Measurements from ENCODE around the gene SLC38A1. TPM values are rescaled to one million over a fixed set of nuclear protein-coding genes. Genes with fewer than 3 reads are reported as not detected.

The SLC38A1 gene
- total RNA-seq, 1 donor from 2014 or later = 181 TPM

DNA sequence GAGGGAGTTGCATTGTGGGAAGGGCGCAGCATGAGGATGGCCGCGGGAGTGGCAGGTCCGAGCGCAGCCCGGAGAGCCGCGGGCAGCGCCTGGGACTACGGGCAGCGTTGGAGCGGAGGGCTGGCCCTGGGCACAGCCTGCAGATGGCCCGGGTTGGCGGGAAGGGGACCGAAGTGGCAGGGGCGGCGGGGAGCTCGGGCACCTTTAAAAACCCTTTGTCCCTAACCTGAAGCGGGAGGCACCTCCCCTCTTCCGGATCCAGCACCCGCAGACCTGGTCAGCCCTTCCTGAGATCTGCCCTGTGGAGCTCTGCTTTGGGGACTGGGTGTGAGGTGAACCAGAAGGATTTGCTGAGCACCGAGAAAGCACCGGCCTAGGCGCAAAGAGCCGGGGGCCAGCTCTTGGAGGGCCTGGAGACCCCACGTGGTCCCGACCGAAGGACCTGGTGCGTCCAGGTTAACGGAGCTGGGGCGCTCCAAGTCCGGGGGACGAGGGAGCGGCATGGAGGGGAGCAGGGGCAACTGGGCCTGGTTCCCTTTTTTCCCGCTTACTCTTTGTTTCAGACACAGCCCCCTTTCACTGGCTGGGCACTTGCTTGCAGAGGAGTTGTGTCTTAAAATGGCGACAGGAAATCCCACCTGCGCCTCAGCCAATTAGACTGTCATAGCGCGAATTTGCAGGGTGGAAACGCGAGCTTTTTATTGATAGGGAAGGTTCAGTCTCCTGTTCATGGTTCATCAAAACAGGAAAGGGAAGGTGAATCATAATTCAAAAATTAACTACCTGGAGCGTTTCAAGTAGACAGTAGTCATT lies 792 bp upstream of the SLC38A1 start:
- no peak overlapping the region for H3K4me3 Mint-ChIP-seq

DNA sequence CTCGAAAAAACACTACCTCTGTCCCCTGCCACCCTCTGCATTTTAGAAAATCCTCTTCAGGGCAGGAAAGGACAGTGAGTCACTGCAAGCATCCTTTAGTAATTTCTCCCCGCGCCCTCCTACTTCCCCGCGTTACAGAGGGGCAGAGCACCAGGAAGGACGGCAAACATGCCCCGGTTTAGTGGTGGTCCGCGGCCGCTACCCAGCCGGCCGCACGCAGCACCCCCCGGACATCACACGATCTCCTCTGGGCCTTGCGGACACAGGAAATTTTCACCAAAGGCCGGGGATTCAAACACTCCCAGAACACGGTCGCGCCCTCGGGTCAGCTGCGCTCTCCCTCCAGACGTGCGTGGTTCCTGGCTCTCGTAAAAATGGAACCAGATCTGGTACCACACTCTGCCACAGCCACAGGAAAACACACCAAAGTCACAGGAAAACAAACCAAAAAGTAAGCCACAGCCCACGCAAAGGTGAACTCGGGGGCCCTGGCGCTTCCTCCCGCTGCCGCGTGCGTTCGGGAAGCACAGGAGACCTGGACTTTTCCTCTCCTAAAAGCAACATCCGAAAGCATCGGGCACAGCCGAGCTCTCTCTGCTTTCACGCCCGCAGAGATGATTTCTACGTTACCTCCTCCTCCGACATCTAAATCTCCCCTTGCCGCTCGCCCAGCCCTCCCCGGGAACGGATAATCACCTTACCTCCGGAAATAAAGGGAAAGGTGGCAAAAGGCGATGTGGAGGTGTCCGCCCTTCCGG lies 839 bp downstream of the SLC38A1 start:
- peaks cover 13% of the 10 kb centered on the region for H3K36me3 Mint-ChIP-seq (ENCODE audit: low read depth)
- H3K9me3 Mint-ChIP-seq = no peaks in the 10 kb centered on the region
- intact Hi-C loops (cut with micrococcal nuclease) = loop anchor here (1.0 to 5.0 kb wide), 11 partner anchors 52 to 1489 kb away; partner anchors contain the start of genes RAPGEF3, SCAF11 and SLC38A2

More for the DNA sequence above, 792 bp upstream of the SLC38A1 start:
- DNase-seq = peak; percentile 87
- no peaks in the 10 kb centered on the region for H3K27me3 Mint-ChIP-seq
- peaks cover 18% of the 10 kb centered on the region for H3K4me1 Mint-ChIP-seq
- no peaks in the 10 kb centered on the region for H3K9me3 Mint-ChIP-seq
- H3K36me3 Mint-ChIP-seq (ENCODE audit: low read depth) = peaks cover 6% of the 10 kb centered on the region
- H3K27ac Mint-ChIP-seq = no peak overlapping the region
- intact Hi-C loops (cut with micrococcal nuclease) = loop anchor here (2.0 to 5.0 kb wide), 6 partner anchors 189 to 1488 kb away; partner anchors contain the start of gene RAPGEF3

DNA sequence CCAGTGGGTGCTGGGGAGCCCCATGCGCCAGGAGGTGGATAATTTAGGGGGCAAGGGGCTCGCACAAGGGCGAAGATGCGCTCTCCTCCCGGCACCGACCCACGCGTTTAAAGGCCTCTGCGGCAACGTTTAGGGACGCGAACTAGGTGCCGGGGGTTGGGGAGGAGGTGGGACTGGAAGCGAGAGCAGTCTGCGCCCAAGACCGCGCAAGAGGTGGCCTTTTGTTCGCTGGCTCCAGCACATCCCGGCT lies 1.3 kb downstream of the SLC38A1 start:
- peak; percentile 84 for DNase-seq
- peaks cover 32% of the 10 kb centered on the region for H3K4me1 Mint-ChIP-seq
- H3K9me3 Mint-ChIP-seq = no peaks in the 10 kb centered on the region
- no peaks in the 10 kb centered on the region for H3K27me3 Mint-ChIP-seq
- H3K36me3 Mint-ChIP-seq (ENCODE audit: low read depth) = peaks cover 14% of the 10 kb centered on the region
- intact Hi-C loops (cut with micrococcal nuclease) = loop anchor here (1.0 to 5.0 kb wide), 9 partner anchors 51 to 1490 kb away; partner anchors contain the start of genes RAPGEF3, SCAF11 and SLC38A2
- H3K27ac Mint-ChIP-seq = no peak overlapping the region
- no peak overlapping the region for H3K4me3 Mint-ChIP-seq

More for the DNA sequence above, 839 bp downstream of the SLC38A1 start:
- Mint-ChIP-seq H3K27me3 (no peaks in the 10 kb centered on the region), H3K4me3 (no peak overlapping the region), H3K27ac (no peak overlapping the region), H3K4me1 (peaks cover 28% of the 10 kb centered on the region)
- DNase-seq = peak; percentile 81

DNA sequence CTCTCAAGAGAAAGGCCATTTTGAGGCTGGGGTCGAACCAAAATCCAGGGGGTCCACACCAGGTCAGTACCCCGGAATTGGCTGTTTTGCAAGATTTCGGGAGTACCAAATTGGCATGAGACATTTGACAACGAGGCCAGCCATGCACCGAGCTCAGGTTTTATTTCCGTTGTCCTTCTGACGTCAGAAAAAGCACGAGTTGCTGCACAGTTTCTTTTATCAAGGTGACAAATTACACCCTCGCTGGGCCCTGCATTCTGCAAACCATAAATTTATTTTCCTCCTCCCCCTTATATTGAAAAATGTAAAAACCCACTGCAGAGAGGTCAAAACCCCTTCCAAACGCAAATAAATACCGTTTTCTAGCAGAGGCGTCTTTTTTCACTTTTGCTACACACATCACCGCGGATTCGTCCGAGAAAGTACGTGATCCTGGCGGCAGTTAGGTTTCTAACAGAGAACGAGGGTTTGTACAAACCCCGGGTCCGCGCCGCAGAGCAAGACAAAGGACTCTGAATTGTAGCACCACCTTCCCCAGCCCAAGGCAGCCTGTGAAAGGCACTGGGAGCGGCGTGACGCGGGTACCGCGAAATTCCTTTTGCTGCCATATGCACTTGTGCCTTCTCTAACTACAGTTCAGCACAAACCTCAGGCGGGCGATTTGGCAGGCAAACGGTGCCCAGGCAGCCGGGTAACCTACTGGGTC lies 1.8 kb downstream of the SLC38A1 start:
- Mint-ChIP-seq H3K4me3 (no peak overlapping the region), H3K9me3 (no peaks in the 10 kb centered on the region), H3K4me1 (peaks cover 33% of the 10 kb centered on the region), H3K27me3 (no peaks in the 10 kb centered on the region), H3K36me3 (ENCODE audit: low read depth) (peaks cover 13% of the 10 kb centered on the region), H3K27ac (no peak overlapping the region)
- DNase-seq = peak; percentile 89
- intact Hi-C loops (cut with micrococcal nuclease) = loop anchor here (1.0 to 5.0 kb wide), 9 partner anchors 51 to 1490 kb away; partner anchors contain the start of genes RAPGEF3, SCAF11 and SLC38A2

DNA sequence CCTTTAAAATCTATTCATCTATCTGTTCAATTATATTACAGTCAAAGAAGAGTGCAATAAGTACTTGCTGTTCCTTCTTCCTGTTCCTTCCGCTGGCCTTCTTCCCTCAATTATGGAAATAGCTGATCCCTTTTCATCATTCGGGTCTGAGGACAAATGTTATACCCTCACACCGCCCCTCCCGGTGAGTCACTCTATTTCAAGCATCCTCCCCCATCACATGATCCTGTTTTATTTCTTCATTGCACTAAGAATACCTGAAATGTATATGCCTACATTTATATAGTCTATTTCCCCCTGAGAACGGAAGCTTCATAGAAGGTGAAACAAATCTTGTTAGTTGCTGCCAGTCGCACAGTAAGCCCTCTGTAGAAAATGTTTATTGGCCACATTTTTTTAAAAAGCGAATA lies 2.5 kb downstream of the SLC38A1 start:
- intact Hi-C loops (cut with micrococcal nuclease) = loop anchor here (2.0 to 5.0 kb wide), 6 partner anchors 106 to 1491 kb away; partner anchors contain the start of genes RAPGEF3 and SLC38A2
- peaks cover 36% of the 10 kb centered on the region for H3K4me1 Mint-ChIP-seq
- peaks cover 19% of the 10 kb centered on the region for H3K36me3 Mint-ChIP-seq (ENCODE audit: low read depth)
- no peak overlapping the region for H3K4me3 Mint-ChIP-seq
- no peaks in the 10 kb centered on the region for H3K27me3 Mint-ChIP-seq
- H3K9me3 Mint-ChIP-seq = no peaks in the 10 kb centered on the region
- peak; percentile 77 for DNase-seq
- no peak overlapping the region for H3K27ac Mint-ChIP-seq

DNA sequence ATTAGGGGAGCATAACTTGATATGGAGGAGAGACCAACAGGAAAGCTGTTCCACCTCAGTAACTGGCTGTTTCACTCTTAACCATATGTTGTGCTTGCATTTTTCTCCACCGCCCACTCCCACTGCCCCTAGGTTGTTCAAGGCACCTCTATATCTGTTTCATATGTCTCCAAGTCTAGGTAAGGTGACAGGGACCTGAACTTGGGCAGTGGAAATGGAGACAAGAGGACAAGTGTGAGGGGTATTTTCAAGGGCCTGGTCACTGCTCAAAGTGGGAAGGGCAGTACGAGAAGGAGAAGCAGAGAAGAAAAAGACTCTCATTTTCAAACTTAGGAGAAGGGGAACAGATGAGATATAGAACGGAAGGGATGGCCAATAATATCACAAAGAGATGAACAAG lies 3.1 kb downstream of the SLC38A1 start:
- Mint-ChIP-seq H3K27ac (no peak overlapping the region), H3K27me3 (no peaks in the 10 kb centered on the region), H3K9me3 (no peaks in the 10 kb centered on the region), H3K36me3 (ENCODE audit: low read depth) (peaks cover 20% of the 10 kb centered on the region), H3K4me1 (peaks cover 30% of the 10 kb centered on the region), H3K4me3 (no peak overlapping the region)
- intact Hi-C loops (cut with micrococcal nuclease) = loop anchor here (2.0 to 5.0 kb wide), 6 partner anchors 107 to 1492 kb away; partner anchors contain the start of genes RAPGEF3 and SLC38A2
- DNase-seq = peak; percentile 68

DNA sequence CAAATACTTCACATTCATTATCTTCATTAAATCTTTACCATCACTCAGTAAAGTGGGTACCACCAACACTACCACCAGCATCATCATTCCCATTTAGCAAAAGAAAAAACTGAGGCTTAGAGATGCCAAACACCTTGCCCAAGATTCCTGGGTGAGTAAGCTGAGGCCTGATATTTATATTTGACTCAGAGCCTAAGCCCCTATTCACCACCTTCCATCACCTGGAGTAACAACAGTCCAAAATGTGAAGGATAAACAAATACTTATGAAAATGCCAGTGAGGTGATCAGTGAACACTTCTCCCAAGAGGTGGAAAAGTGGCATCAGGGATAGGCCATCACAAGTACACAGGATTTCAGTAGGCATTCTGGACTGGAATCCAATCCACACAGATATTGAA lies 3.7 kb downstream of the SLC38A1 start:
- peaks cover 26% of the 10 kb centered on the region for H3K4me1 Mint-ChIP-seq
- no peak overlapping the region for H3K27ac Mint-ChIP-seq
- intact Hi-C loops (cut with micrococcal nuclease) = loop anchor here (5.0 kb wide), 4 partner anchors 282 to 1492 kb away; partner anchors contain the start of gene RAPGEF3
- H3K9me3 Mint-ChIP-seq = no peaks in the 10 kb centered on the region
- H3K4me3 Mint-ChIP-seq = no peak overlapping the region
- peaks cover 20% of the 10 kb centered on the region for H3K36me3 Mint-ChIP-seq (ENCODE audit: low read depth)
- H3K27me3 Mint-ChIP-seq = no peaks in the 10 kb centered on the region
- DNase-seq = no peak

DNA sequence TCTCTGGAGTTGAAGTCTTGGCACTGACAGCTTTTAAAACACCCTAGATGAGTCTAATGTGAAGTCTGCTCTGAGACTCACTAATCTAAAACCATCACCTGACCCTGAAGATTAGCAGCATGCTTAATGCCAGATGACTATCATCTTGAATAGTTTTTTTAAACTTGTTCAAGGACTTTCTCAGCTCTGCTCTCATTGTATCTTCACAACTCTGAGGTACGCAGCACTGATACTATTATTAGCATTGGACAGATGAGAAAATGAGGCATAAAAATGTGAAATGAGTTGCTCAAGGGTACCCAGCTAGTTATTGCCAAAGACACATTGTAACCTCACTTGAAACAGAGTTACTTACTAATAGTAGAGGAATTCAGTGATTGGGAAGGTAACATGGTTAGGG lies 4.8 kb downstream of the SLC38A1 start:
- H3K27me3 Mint-ChIP-seq = no peaks in the 10 kb centered on the region

DNA sequence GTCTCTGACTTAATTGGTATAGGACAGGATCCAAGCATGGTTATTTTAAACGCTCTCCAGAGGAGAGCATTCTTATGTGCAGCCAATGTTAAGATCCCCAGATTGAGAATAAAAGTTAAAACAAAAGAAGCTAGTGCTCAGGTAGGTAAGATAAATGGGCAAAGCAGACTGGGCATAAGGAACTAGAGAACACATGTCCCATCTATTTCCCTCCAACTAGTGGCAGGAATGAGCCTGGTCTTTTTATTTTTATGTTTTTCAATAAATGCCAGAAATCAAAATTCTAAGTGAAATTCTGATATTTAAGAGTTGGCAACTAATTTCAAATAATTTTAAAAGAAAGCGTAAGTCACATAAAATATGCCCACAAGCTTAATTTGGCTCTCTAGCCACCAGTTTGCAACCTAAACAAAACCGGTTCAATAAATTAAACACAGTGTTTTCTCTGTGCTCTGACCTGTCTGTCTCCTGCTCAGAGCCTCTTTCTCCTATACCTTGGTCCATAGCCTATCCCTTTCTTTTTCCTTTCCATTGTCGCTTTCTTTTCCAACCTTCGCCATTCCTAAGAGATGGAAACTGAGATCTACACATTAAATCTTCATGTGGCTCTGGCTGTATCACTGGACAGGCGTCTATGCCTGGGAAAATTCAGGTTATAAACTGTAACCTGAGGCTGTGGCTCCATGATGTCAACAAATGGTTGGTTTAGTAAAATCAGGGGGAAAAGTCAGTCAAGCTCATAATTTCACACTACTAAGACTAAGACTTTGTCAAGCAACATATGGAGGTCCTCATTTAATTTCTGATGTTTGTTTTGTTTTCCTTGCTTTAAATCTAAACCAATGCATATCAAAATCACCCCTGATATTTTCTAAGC lies 5.5 kb downstream of the SLC38A1 start:
- intact Hi-C loops (cut with micrococcal nuclease) = no loop called here
- peak overlapping the region; percentile 55 for H3K4me3 Mint-ChIP-seq
- H3K27ac Mint-ChIP-seq = peak overlapping the region; percentile 71
- H3K4me1 Mint-ChIP-seq = peaks cover 23% of the 10 kb centered on the region
- no peaks in the 10 kb centered on the region for H3K9me3 Mint-ChIP-seq
- peaks cover 20% of the 10 kb centered on the region for H3K36me3 Mint-ChIP-seq (ENCODE audit: low read depth)
- no peaks in the 10 kb centered on the region for H3K27me3 Mint-ChIP-seq
- DNase-seq = no peak

More for the DNA sequence above, 4.8 kb downstream of the SLC38A1 start:
- Mint-ChIP-seq H3K36me3 (ENCODE audit: low read depth) (peaks cover 20% of the 10 kb centered on the region), H3K27ac (peak overlapping the region; percentile 70), H3K9me3 (no peaks in the 10 kb centered on the region), H3K4me3 (peak overlapping the region; percentile 55), H3K4me1 (peaks cover 23% of the 10 kb centered on the region)
- DNase-seq = no peak
- intact Hi-C loops (cut with micrococcal nuclease) = no loop called here

DNA sequence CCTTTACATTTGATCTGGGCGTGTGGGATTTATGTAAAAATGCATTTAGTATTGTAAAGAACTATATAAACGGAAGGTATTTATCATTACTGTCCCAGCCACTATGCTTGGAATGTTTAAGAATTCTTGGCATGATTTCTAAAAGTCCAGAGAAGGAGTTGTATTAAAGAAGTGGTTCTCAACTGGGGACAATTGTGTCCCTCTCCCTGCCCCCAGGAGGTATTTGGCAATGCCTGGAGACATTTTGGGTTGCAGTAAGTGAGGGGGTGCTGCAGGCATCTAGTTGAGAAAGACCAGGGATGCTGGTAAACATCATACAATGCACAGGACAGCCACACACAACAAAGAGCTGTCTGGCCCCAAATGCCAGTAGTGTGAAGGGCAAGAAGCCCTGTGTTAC lies 7.2 kb downstream of the SLC38A1 start:
- intact Hi-C loops (cut with micrococcal nuclease) = no loop called here
- no peak for DNase-seq
- no peak overlapping the region for H3K4me3 Mint-ChIP-seq
- no peak overlapping the region for H3K27ac Mint-ChIP-seq
- no peaks in the 10 kb centered on the region for H3K9me3 Mint-ChIP-seq
- H3K36me3 Mint-ChIP-seq (ENCODE audit: low read depth) = peaks cover 34% of the 10 kb centered on the region
- peaks cover 30% of the 10 kb centered on the region for H3K4me1 Mint-ChIP-seq
- H3K27me3 Mint-ChIP-seq = no peaks in the 10 kb centered on the region

DNA sequence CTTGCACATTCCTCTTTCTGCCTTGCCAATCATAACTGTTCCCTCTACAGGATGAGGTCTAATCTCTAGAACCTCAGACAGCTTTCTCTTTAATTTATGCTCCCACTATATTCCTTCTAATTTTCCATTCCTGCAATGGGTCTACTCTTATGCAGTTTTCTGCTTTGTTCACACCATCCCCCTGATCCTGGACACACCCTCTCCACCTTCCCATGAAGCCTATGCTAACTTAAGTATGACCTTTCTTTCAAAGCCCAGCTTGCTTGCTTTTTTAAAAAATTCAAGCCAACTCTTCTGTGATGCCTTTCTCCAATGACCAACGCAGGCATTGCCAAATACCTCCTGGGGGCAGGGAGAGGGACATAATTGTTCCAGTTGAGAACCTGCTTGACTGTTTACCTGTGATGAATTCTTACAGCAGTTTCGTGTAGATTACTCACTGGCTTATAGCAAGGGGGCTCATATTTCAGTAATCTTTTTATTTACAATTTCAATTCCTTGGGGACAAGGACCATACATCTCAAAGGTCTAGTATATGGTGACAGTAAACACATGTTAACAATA lies 7.8 kb downstream of the SLC38A1 start:
- peaks cover 35% of the 10 kb centered on the region for H3K4me1 Mint-ChIP-seq
- intact Hi-C loops (cut with micrococcal nuclease) = no loop called here
- H3K36me3 Mint-ChIP-seq (ENCODE audit: low read depth) = peaks cover 39% of the 10 kb centered on the region
- DNase-seq = no peak
- no peak overlapping the region for H3K27ac Mint-ChIP-seq
- H3K4me3 Mint-ChIP-seq = no peak overlapping the region
- no peaks in the 10 kb centered on the region for H3K9me3 Mint-ChIP-seq
- H3K27me3 Mint-ChIP-seq = no peaks in the 10 kb centered on the region

DNA sequence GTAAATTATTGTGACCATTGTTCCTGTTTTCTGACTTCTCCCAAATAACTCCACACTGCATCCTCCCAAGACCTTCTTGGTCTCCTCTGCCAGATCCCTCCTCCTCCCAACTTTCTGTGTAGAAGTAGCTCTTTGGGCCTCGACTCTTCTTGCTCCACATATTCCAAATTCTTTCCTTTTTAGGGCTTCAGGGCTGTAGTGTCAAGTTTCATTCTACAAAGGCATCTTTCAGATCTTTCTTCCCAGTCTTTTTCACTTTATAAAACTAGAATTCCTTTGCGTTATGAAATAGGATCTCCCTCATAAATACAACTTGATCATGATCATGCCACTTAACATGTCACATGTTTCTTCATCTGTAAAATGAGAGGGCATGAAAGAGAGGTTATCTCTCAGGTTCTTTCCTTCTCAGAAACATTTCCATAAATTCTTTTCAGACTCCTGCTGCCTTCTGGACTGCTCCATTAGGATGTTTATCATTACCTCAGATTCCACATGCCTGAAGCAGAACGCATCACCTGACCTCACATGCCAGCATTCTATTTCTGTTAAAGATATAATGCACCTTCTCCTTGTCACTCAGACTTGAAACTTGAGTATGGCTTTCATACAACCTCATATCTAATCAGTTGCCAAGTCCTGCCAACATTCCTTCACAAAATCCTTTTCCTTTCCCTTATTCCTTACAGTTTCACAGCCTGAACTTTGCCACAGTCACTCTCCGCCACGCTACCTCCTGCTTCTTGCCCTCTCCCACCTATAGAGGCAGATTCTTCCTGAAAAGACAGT lies 8.5 kb downstream of the SLC38A1 start:
- Mint-ChIP-seq H3K4me3 (no peak overlapping the region), H3K4me1 (peaks cover 38% of the 10 kb centered on the region), H3K27me3 (no peaks in the 10 kb centered on the region), H3K9me3 (no peaks in the 10 kb centered on the region), H3K27ac (no peak overlapping the region), H3K36me3 (ENCODE audit: low read depth) (peaks cover 45% of the 10 kb centered on the region)
- no peak for DNase-seq
- intact Hi-C loops (cut with micrococcal nuclease) = no loop called here
